SK-MEL-5 (cell line): ENCODE data around the gene UBE2L5. TPM values are rescaled to one million over a fixed set of nuclear protein-coding genes. Genes with fewer than 3 reads are reported as not detected.

Experiments
- DNase-seq: peaks from one replicate; pipeline ENCODE4 v3.0.0-alpha.2; 2016; ENCODE audit warnings: low read depth, low spot score
- in situ Hi-C: cut with HindIII; loops from 2 replicates; pipeline ENCODE4 v1.10.0; 2016; ENCODE audit warnings: low sequenced_read_pairs, high pct_unique_total_duplicates, low pct_unique_long_range_greater_than_20kb
- total RNA-seq: library from RNA; depleted of rRNA; stranded (reverse); fragments of >200 nt; shearing (Covaris generic); gene quantifications from 2 replicates; pipeline ENCODE4 v1.2.3, GENCODE V29; 2014

Gene UBE2L5
- total RNA-seq, 1 experiment from 2014 or later: not detected

DNA sequence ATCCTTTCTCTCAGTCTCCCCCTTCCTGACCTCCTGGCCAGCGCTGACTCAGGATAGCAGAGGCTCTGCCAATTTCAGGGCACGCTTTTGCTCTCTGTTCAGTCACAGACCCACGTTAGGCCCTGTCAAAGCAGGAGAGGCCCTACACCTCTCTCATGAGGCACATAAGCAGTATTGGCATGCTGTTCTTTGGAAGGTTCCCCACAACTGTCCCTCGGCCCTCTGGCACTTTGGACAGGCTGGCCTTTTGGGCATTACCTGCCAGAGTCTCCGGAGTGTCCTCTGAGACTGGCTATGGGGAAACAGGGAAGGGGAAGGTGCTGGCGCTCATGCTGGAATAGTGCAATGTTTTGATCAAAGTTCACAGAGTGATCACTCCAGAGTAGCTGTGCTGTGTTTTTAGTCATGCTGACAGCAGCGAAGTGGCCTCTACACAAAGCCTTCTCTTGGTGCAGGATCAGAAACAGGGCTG lies 23.7 kb upstream of the UBE2L5 start:
- in situ Hi-C loops: no loop called here
- no peak for DNase-seq

DNA sequence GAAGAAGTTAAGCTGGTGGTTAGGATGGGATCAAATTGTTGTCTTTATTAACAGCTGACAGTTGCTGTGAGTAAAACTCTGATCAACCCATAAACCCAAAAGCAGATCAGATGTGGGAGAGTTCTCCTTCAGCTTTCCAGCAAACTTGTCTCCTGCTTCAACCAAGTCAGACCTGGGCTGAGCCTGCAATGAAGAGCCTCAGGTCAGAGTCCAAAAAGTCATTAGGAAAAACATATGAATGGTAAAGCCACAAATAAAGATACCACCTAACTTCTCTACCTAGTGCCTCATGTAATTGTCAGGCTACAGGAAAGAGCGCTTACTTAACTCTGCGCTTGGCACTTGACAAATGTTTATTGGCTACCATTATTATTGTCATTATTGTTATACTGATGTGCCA lies 21.9 kb upstream of the UBE2L5 start:
- in situ Hi-C loops: no loop called here
- DNase-seq: no peak

DNA sequence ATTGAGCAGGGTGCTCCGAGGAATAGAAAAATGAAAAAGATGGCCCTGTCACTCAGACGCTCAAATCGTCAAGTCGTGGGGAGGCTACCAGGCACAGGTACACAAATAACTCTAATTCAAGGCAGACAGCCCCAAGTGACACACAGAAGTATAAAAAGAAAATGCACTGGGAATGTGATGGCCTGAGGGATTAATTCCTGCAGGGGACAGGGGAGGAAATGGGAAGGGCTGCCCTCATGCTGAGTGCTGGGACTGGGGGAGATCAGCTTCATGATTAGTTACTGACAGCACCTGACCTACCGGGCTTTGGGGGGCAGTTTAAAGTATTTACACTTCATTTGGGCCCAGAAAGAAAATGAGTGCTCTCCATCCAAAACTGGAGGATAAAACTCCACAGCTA lies 20.9 kb upstream of the UBE2L5 start:
- DNase-seq: no peak
- in situ Hi-C loops: no loop called here

DNA sequence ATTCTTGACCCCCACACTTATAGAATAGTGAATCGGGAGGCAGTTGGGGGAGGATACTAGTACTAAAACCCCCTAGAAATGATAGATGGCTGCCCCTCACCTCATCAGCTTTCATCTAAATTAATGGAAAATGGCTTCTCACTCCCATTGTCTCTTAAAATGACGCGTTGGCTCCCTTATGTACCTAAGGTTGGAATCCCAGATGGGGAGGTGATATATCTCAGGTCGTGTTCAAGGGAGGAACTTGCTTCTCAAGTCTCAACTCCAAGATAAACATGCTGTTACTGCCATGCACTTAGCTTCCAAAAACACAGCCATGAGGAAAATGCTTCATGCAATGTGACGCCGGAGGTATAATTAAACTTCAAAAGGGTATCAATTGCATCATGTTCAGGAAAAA lies 18.8 kb upstream of the UBE2L5 start:
- no peak for DNase-seq
- in situ Hi-C loops: no loop called here

DNA sequence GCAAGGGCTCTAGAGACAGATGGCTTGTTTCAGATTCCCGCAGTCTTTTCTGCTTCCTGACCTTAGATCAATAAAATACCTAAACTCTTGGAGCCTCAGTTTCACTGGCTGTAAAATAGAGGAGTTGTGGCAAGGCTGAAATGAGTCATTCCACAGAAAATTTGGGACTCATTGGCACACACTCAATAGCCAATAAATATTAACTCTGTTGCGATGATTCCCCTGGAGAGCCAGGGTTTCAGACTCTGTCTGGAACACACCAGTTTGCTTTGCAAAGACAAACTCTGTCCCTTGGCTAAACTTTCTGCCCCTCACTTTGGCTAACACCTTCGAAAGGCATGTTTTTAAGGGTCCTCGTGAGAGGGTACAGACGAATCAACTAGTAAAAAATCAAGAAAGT lies 18.1 kb upstream of the UBE2L5 start:
- in situ Hi-C loops: no loop called here
- no peak for DNase-seq

DNA sequence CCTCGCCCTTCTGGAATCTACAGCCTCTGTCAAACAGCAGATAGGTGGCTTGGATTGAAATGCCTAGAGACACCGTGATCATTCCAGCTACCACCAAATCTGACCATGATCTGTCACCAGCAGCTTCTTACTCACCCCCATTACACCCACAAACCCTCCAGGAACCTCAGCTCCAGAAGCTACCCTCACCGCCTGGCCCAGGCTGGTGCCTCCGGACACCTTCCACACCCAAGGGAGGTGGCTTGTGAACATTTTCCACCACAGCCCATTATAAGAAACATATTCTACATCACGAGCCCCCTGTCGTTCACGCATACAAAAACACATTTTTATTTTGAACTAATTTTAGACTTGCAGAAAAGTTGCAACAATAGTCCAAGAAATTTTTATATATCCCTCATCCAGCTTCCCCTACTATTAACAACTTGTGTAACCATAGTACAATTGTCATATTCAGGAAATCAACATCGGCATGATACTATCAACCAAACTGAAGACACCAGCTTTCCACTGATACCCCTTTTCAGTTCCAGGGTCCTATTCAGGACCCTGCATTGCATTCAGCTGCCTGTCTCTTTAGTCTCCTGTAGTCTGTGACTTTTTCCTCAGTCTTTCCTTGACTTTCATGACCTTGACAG lies 15.4 kb upstream of the UBE2L5 start:
- DNase-seq: no peak
- in situ Hi-C loops: no loop called here

DNA sequence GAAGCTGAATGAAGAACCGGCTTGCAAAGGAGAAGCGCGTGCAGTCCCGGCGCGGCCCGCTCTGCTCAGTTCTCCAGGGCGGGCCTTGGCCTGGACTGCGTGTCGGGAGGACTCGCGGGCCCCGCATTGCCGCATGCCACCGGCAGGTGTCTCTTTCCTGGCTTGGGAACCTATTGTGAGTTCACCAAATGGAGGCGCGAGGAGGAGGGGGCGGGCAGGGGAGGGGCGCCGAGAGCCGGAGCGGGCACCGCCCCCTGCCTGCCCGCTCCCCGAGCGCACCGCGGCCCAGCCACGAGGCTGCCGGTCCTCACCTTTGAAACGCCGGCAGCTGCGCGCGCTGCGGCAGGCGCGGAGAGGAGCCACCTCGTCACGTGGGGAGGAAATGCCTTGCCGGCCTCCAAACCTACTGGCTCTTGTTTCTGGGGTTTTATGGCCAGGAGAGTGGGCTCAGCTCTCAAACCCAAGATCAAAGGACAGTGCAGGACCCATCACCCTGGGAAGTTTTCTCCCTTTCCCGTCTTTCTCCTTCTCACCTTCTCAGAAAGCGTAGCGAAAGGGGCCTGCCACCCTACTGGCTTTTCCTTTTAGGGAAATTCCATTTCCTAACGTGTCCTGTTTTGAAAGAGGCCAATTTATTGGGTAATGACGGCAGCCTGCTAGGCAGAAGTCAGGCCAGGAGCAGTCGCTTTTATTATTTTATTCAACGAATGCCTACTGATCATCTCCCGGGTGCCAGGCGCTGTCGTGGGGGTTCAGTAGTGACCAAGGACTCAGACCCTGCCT lies 13.8 kb upstream of the UBE2L5 start:
- peak; percentile 83 for DNase-seq
- in situ Hi-C loops: no loop called here

DNA sequence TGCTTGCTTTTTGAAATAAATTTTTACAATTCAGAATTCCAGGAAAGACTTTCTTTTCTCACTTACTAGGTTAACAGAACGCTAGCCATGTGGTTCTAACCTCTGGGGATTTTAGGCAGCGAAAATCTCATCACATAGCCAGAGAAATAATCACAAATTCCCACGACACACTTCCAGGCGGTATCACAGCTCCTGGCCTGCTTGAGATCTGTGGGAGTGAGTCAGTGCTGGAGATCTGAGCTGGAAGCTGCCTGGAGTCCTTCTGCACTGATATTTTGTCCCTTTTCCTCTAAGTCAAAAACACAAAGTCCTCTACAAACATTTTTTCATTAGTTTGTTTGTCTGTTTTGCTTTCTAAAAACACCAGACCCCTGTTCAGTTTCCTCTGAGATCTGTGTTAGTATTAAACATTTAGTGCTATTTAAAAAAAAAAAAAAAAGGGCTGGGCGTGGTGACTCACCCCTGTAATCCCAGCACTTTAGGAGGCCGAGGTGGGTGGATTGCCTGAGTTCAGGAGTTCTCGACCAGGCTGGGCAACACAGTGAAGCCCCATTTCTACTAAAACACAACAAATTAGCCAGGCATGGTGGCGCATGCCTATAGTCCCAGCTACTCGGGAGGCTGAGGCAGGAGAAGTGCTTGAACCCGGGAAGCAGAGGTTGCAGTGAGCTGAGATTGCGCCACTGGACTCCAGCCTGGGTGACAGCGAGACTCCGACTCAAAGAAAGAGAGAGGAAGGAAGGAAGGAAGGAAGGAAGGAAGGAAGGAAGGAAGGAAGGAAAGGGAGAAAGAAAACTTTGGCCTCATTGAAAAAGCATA lies 12.2 kb upstream of the UBE2L5 start:
- no peak for DNase-seq
- in situ Hi-C loops: no loop called here

DNA sequence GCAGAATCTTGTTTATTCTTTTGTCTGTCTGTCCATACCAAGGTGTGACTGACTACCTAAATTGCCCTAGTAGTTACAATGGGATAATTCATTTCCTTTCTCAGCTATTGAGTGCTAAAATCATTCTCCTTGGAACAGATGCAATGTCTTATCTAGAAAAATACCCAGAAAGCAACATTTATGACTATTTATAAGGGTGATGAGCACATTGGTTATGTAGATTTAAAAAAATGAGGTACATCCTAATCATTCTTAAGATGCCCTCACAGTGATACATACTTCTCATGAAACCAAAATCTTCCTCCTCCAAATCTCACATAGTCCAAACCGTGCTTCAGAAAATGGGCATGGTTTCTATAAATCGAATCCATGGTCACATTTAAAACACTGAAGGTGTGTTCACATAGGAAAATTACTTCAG lies 11.6 kb upstream of the UBE2L5 start:
- DNase-seq: no peak
- in situ Hi-C loops: no loop called here

DNA sequence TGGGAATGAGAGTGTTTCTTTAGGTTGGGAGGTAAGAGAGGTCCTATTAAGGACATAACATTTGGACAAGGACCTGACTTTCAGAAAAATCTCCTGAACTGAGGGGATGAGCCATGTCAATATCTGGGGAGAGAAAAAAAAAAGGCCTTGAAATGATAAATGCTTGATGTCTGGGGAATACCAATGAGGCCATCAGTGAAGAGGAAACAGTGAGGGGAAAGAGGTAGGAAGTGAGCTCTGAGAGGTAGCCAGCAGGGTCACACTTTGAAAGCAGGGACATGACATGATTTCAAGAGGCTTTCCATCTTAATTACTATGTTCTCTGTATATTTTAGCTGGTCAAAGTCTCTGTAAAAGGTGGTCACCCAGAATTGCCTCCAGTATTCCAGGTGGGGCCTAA lies 9.9 kb upstream of the UBE2L5 start:
- no peak for DNase-seq
- in situ Hi-C loops: no loop called here

DNA sequence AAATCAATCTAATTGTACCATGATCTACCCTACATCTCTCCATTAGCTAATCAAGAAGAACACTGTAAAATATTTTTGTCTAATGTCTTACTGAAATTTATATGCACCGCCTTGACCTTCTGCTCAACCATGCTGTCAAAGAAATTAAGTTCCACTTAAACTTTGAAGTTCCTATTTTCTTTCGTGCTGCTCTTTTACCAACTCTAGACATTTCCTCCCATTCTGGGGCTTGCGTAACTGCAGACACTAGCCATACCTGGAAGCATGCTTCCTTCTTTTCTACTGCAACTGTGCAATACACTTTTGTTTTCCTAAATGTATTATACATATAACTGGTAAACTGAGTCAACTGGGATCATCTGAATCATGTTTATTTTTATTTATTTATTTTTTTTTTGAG lies 8.5 kb upstream of the UBE2L5 start:
- in situ Hi-C loops: no loop called here

DNA sequence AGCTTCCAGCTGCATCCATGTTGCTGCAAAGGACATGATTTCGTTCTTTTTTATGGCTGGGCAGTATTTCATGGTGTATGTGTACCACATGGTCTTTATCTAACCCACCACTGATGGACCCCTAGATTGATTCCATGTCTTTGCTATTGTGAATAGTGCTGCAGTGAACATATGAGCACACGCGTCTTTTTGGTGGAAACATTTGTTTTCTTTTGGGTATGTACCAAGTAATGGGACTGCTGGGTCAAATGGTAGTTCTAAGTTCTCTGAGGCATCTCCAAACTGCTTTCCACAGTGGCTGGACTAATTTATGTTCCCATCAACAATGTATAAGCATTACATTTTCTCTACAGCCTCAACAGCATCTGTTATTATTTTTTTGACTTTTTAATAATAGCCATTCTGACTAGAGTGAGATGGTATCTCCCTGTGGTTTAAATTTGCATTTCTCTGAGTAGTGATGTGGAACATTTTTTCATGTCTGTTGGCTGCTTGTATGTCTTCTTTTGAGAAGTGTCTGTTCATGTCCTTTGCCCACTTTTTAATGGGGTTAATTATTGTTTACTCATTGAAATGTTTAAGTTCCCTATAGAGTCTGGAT lies 6.8 kb upstream of the UBE2L5 start:
- in situ Hi-C loops: no loop called here
- no peak for DNase-seq

More for the DNA sequence above, 8.5 kb upstream of the UBE2L5 start:
- DNase-seq: no peak

DNA sequence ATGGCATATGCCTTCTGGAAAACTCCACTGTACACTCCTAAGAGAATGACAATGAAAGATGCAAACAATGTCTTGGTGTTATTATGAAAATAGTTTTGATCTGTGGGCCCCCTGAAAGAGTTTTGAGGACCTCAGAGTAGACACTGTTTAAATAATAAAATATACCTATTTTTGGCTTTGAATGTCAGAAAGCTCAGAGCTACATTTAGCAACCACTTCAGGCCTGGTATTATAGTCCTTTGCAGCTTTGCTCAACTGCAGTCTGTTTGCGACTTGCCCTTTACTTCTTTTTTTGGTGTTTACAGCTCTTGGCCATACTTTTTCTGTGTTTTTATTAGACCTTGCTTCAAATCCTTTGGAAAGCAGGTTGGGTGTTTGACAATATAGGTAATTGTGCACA lies 5.8 kb upstream of the UBE2L5 start:
- no peak for DNase-seq

DNA sequence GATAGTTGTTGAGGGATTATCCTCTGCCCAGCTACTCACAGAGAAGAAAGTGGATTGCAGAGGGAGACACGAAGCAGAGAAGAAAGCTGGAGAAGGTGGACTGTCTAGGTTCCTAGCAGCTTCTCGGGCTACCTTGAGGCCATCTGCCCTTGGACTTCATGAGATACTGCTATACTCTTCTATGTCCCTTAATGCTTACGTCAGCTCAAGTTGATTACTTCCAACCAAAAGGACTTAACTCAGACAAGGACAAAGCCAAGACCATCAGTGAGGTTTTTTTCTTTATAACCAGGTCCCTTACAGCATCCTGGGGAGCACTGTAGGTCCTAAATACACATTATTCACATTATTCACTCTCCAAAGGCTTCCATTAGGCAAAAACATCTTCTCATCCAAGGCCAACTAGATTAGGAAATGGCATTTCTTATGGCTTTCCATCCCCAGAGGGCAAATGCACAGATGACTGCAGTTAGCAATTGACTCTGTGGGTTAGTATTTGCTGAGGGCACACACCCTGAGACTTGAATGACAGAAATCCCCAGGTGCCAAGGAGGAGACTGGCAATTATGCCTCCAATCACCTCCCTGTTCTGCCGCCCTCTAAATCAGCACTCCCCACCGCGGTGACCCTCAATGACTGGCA lies 4.1 kb upstream of the UBE2L5 start:
- in situ Hi-C loops: no loop called here

More for the DNA sequence above, 5.8 kb upstream of the UBE2L5 start:
- in situ Hi-C loops: no loop called here

DNA sequence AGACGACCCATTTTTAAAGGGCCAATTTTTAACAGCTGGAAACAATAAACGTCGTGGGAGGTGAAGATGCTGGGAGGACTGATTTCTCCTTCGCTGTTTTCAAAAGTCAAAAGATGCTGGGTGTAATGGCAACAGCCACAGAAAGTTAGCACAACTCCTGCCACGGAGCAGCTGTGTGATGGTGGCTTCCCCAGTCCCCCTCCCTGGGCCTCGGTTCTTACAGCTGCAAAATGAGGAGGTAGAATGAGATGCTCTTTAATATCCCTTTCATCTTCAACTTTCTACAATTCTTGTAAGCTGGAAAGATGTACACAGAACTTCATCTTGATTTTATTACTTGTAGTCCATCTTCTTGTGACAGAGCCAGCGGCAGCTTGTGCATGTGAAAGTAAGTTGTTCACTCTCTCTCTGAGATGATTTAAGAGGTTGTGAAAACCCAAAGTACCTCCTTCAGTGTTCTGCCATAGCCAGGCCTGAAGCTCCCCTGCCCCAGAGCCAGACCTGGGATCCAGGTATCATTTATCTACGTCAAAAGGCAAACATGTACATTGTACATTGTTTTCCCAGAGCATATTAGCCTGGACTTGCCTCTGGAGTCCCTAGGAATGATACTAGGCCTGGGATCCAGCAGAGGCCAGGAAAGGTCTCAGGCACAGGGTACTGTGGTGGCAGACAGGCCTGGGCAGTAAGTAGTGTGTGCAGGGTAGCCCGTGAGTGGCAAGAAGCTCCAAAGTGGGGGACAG lies 3.4 kb upstream of the UBE2L5 start:
- in situ Hi-C loops: no loop called here
- no peak for DNase-seq

More for the DNA sequence above, 4.1 kb upstream of the UBE2L5 start:
- DNase-seq: no peak

DNA sequence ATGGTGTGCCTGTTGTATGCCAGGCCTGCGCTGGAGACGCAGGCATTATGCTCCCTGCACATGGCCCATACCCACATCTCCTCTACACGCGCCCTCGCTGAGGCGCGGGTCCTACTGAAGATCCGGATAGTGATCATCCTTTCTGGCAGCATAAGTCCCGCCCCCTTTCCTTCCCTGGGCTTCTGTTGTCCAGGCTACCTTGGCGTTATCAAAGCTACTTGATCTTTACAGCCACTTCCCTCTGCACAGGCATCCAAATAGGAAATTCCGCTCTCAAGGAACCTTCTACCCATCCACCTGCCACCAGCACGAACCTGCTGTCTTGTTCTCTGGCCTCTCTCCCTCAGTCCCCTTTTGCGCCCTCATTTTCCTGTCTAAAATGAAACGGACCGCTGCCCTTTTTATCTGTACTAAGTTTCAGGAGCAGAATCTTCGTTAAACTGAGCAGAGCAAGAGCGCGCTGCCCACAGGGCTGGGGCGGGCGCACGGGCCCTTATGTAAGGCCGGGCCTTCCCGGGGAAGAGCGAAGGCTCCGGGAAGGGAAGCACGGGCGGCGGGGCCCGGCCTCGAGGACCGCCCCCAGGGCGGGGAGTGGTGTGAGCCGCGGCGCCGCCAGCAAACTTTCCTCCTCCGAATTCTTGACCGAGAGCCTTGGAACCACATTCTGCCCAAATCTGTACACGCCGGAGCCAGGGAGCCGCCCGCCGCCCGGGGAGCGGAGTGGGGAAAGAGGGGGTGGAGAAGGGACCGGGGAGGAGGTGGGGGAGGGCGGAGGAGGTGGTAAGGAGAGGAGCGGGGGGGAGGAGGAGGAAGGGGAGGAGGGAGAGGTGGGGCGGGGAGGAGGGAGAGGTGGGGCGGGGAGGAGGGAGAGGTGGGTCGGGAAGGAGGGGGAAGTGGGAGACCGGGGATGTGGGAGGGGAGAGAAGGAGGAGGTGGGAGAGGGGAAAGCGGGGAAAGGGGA lies 920 bp upstream of the UBE2L5 start:
- peak; percentile 73 for DNase-seq
- in situ Hi-C loops: no loop called here
